SK-N-SH (cell line): ENCODE results near the gene NRBP1. TPM values are rescaled to one million over a fixed set of nuclear protein-coding genes. Genes with fewer than 3 reads are reported as not detected.

Experiments used
- CTCF ChIA-PET: fragments of 300-600, 350-600 bp; formaldehyde crosslinking; extraction: SDS; loops from one replicate; lab custom pipeline; 2021; lab: Yijun Ruan, JAX
- POLR2A ChIA-PET: fragments of 350-600 bp; sonication (Branson Sonifier 250); formaldehyde crosslinking; extraction: SDS; loops from one replicate; lab custom pipeline; 2020; ENCODE audit warnings: antibody characterized with exemption, inconsistent platforms; lab: Yijun Ruan, JAX
- DNase-seq: peaks from one replicate; pipeline ENCODE4 v3.0.0; 2012
- H2AFZ ChIP-seq: fragments of 200-600 bp; sonication (generic); 2 replicates; pipeline ENCODE4 v1.8.1; 2016; ENCODE audit warnings: antibody characterized with exemption, mild to moderate bottlenecking, low read depth
- H3F3A ChIP-seq: fragments of 200-600 bp; sonication (generic); replicated peaks from 2 replicates; pipeline ENCODE3; 2016; ENCODE audit warnings: antibody characterized with exemption, mild to moderate bottlenecking; ENCODE audit not compliant: insufficient read depth
- H3K27ac ChIP-seq, 2 experiments: fragments of 200-500 bp in 1 of 2; fragments of 200-600 bp in 1 of 2; sonication (Bioruptor generic) in 1 of 2; sonication (generic), shearing (Covaris generic) in 1 of 2; 2 replicates each; pipeline versions ENCODE4 v1.5.1 to v1.6.1; 2014 to 2016; ENCODE audit warnings: low read depth in 2 of 2, inconsistent platforms in 1 of 2, low read length in 1 of 2, mild to moderate bottlenecking in 1 of 2, mixed read lengths in 1 of 2
- H3K27me3 ChIP-seq: fragments of 200-600 bp; sonication (generic), shearing (Covaris generic); 2 replicates; pipeline ENCODE4 v1.6.1; 2016; ENCODE audit warnings: mixed run types; ENCODE audit not compliant: insufficient read depth
- H3K36me3 ChIP-seq, 2 experiments: fragments of 200-500 bp in 1 of 2; fragments of 200-600 bp in 1 of 2; sonication (Bioruptor generic) in 1 of 2; sonication (generic) in 1 of 2; replicated peaks in 1 of 2; 2 replicates each; pipeline versions ENCODE3 to v1.5.1; 2014 to 2016; ENCODE audit warnings: low read length in 1 of 2, mild to moderate bottlenecking in 1 of 2; ENCODE audit not compliant: insufficient read depth in 2 of 2, control insufficient read depth in 1 of 2
- H3K4me1 ChIP-seq, 2 experiments: fragments of 200-500 bp in 1 of 2; fragments of 200-600 bp in 1 of 2; sonication (Bioruptor generic) in 1 of 2; sonication (generic), shearing (Covaris generic) in 1 of 2; 2 replicates each; pipeline versions ENCODE4 v1.5.1 to v1.6.1; 2014 to 2016; ENCODE audit warnings: low read depth in 1 of 2, low read length in 1 of 2, mixed run types in 1 of 2; ENCODE audit not compliant: insufficient read depth in 2 of 2, control insufficient read depth in 1 of 2
- H3K4me2 ChIP-seq: fragments of 200-600 bp; sonication (generic), shearing (Covaris generic); 2 replicates; pipeline ENCODE4 v1.6.1; 2017; ENCODE audit warnings: mixed run types
- H3K4me3 ChIP-seq, 2 experiments: fragments of 200-500 bp in 1 of 2; fragments of 200-600 bp in 1 of 2; sonication (Bioruptor generic) in 1 of 2; sonication (generic), shearing (Covaris generic) in 1 of 2; 2 replicates each; pipeline versions ENCODE4 v1.5.1 to v1.8.1; 2014 to 2016; ENCODE audit warnings: low read depth in 2 of 2, inconsistent platforms in 1 of 2, low read length in 1 of 2, mild to moderate bottlenecking in 1 of 2, mixed read lengths in 1 of 2, moderate library complexity in 1 of 2
- H3K79me2 ChIP-seq: fragments of 200-600 bp; sonication (generic); 2 replicates; pipeline ENCODE4 v1.8.1; 2017; ENCODE audit warnings: mild to moderate bottlenecking; ENCODE audit not compliant: insufficient read depth
- H3K9ac ChIP-seq: fragments of 200-600 bp; sonication (generic); 2 replicates; pipeline ENCODE4 v1.6.1; 2017; ENCODE audit warnings: mixed run types
- H3K9me2 ChIP-seq: fragments of 200-600 bp; sonication (generic); 2 replicates; pipeline ENCODE4 v1.6.1; 2017; ENCODE audit warnings: mixed run types
- H3K9me3 ChIP-seq: fragments of 200-600 bp; sonication (generic); 2 replicates; pipeline ENCODE4 v1.6.1; 2017; ENCODE audit warnings: mixed run types, mild to moderate bottlenecking, moderate library complexity
- H4K20me1 ChIP-seq: fragments of 200-600 bp; sonication (generic); 2 replicates; pipeline ENCODE4 v1.6.1; 2017; ENCODE audit warnings: mild to moderate bottlenecking, mixed run types; ENCODE audit not compliant: insufficient read depth
- CTCF ChIP-seq: fragments of 200-600 bp; sonication (generic); IDR thresholded peaks from 2 replicates; pipeline ENCODE4 v1.6.1; 2017; ENCODE audit warnings: antibody characterized with exemption, mild to moderate bottlenecking, moderate library complexity
- EP300 ChIP-seq, 2 experiments: IDR thresholded peaks; 2 replicates each; pipeline versions ENCODE4 v1.4.0 to v1.6.1; 2012; ENCODE audit warnings: borderline replicate concordance in 1 of 2, low read depth in 1 of 2, low read length in 1 of 2
- EZH2phosphoT487 ChIP-seq: fragments of 200-600 bp; sonication (generic); IDR thresholded peaks from 2 replicates; pipeline ENCODE4 v1.6.1; 2017; ENCODE audit warnings: low read depth, mixed run types, mild to moderate bottlenecking, antibody characterized with exemption, moderate library complexity, borderline replicate concordance
- FOSL2 ChIP-seq: IDR thresholded peaks from 2 replicates; pipeline ENCODE4 v1.4.0; 2012; ENCODE audit warnings: low read depth, mild to moderate bottlenecking, moderate library complexity, borderline replicate concordance
- FOXJ3 ChIP-seq: sonication (generic); formaldehyde crosslinking; IDR thresholded peaks from 2 replicates; pipeline ENCODE4 v1.5.1; 2020; ENCODE audit warnings: mild to moderate bottlenecking, missing genetic modification reagents
- FOXM1 ChIP-seq: IDR thresholded peaks from 2 replicates; pipeline ENCODE4 v1.4.0; 2012; ENCODE audit warnings: low read depth, mild to moderate bottlenecking
- GATA2 ChIP-seq: sonication (generic); formaldehyde crosslinking; IDR thresholded peaks from 2 replicates; pipeline ENCODE4 v1.5.0; 2020; ENCODE audit warnings: mild to moderate bottlenecking, missing genetic modification reagents
- JUND ChIP-seq: IDR thresholded peaks from 2 replicates; pipeline ENCODE4 v1.4.0; 2012
- MAX ChIP-seq: IDR thresholded peaks from 2 replicates; pipeline ENCODE4 v1.4.0; 2012; ENCODE audit warnings: low read depth
- MEF2A ChIP-seq: IDR thresholded peaks from 2 replicates; pipeline ENCODE4 v1.4.0; 2012; ENCODE audit warnings: low read depth, borderline replicate concordance
- MXI1 ChIP-seq: IDR thresholded peaks from 2 replicates; pipeline ENCODE4 v1.6.1; 2012; ENCODE audit warnings: mild to moderate bottlenecking, low read depth, low read length, improper control_type of control experiment
- NRF1 ChIP-seq: IDR thresholded peaks from 2 replicates; pipeline ENCODE4 v1.6.1; 2012; ENCODE audit warnings: low read depth, mild to moderate bottlenecking, low read length
- PBX3 ChIP-seq: IDR thresholded peaks from 2 replicates; pipeline ENCODE4; 2012
- POLR2AphosphoS5 ChIP-seq: IDR thresholded peaks from 2 replicates; pipeline ENCODE4 v1.6.1; 2012; ENCODE audit warnings: low read depth, low read length
- RAD21 ChIP-seq: IDR thresholded peaks from 2 replicates; pipeline ENCODE4 v1.6.1; 2012; ENCODE audit warnings: mild to moderate bottlenecking, low read length
- RXRA ChIP-seq: IDR thresholded peaks from 2 replicates; pipeline ENCODE4 v1.4.0; 2012; ENCODE audit warnings: low read depth, mild to moderate bottlenecking, borderline replicate concordance
- SIN3A ChIP-seq: IDR thresholded peaks from 2 replicates; pipeline ENCODE4 v1.6.1; 2012; ENCODE audit warnings: low read depth, mild to moderate bottlenecking, low read length, moderate library complexity, borderline replicate concordance
- SMC3 ChIP-seq: IDR thresholded peaks from 2 replicates; pipeline ENCODE4 v1.6.1; 2012; ENCODE audit warnings: low read depth, low read length, improper control_type of control experiment
- TAF1 ChIP-seq: IDR thresholded peaks from 2 replicates; pipeline ENCODE4 v1.6.1; 2012; ENCODE audit warnings: low read depth, mild to moderate bottlenecking, low read length, moderate library complexity, borderline replicate concordance
- TCF12 ChIP-seq: IDR thresholded peaks from 2 replicates; pipeline ENCODE4 v1.4.0; 2012
- YY1 ChIP-seq: IDR thresholded peaks from 2 replicates; pipeline ENCODE4 v1.4.0; 2012; ENCODE audit warnings: low read depth, mild to moderate bottlenecking
- whole genome bisulfite sequencing: methylation state at CpG from one replicate; pipeline ENCODE4 v1.1.6; 2017; ENCODE audit warnings: low lambda C conversion rate; 5-methylcytosine and 5-hydroxymethylcytosine counted together
- polyA plus RNA-seq, 3 experiments: library from polyadenylated mRNA; depleted of rRNA; stranded (reverse); fragments of >200 nt; gene quantifications; 2 replicates each; pipeline ENCODE4 v1.2.3, GENCODE V29; 2012

The NRBP1 gene
- polyA plus RNA-seq, 1 of the 3 experiments (the other 2 are of a cell fraction), result 182 TPM

GRCh38 chr2:27451095-27451494 is 22.7 kb downstream of the NRBP1 start (continued):
- TF ChIP-seq PBX3 (no peak), SIN3A (no peak)
- TF ChIP-seq, all 33 proteins: peak for 0

- ChIA-PET POLR2A (no interaction called here), CTCF (interaction anchor here (0.9 kb wide), 1 partner anchor 9 kb away, joined by 5 read pairs; no protein-coding TSS in a partner anchor)
- Histone ChIP-seq H3K9me2 (no peaks in the 10 kb centered on the region), H3K9me3 (no peaks in the 10 kb centered on the region), H3K79me2 (no peaks in the 10 kb centered on the region), H3K36me3 (peaks cover 28 to 48% of the 10 kb centered on the region in 2 experiments), H3K4me3 (no peak overlapping the region), H2AFZ (no peak overlapping the region), H3K27ac (no peak overlapping the region), H3K4me2 (no peak overlapping the region), H4K20me1 (no peaks in the 10 kb centered on the region), H3K4me1 (no peaks in the 10 kb centered on the region), H3K27me3 (no peaks in the 10 kb centered on the region), H3K9ac (no peak overlapping the region), H3F3A (no peaks in the 10 kb centered on the region)
- 89% methylated on average over 7 of the region's 7 CpGs for WGBS
- TF ChIP-seq MEF2A (no peak), MXI1 (no peak), SMC3 (no peak), FOXJ3 (CRISPR knock-in tag) (no peak), FOXM1 (no peak), NRF1 (no peak), RXRA (no peak), GATA2 (CRISPR knock-in tag) (no peak), TCF12 (no peak), EZH2phosphoT487 (no peak), RAD21 (no peak), POLR2AphosphoS5 (no peak)
- no peak for DNase-seq
These were observed 25.5 kb downstream of the NRBP1 start for GRCh38 chr2:27453968-27454367.

- no peak for DNase-seq
- TF ChIP-seq RXRA, result no peak
- no peak for TF ChIP-seq JUND
- TF ChIP-seq GATA2 (CRISPR knock-in tag), result no peak
- no peak for TF ChIP-seq MAX
- no peak for TF ChIP-seq TAF1
- TF ChIP-seq SIN3A, result no peak
- TF ChIP-seq CTCF, result no peak
- no peak for TF ChIP-seq FOSL2
- TF ChIP-seq MEF2A, result no peak
- no peak for TF ChIP-seq POLR2AphosphoS5
- no peak for TF ChIP-seq EP300 (IDR thresholded peaks at IDR 0.05; ENCODE audit: borderline replicate concordance in 1 of 2, low read depth in 1 of 2, low read length in 1 of 2)
- no peak for TF ChIP-seq YY1
- no peak for TF ChIP-seq RAD21
- TF ChIP-seq FOXM1, result no peak
- TF ChIP-seq, all 33 proteins: peak for 0
- WGBS, result 90% methylated on average over 7 of the region's 8 CpGs
- ChIA-PET POLR2A (no interaction called here), CTCF (interaction anchor here (0.7 kb wide), 1 partner anchor 53 kb away, joined by 3 read pairs; no protein-coding TSS in a partner anchor)
- Histone ChIP-seq H3K4me3 (no peak overlapping the region), H3K4me1 (no peaks in the 10 kb centered on the region), H3K36me3 (peaks cover 15 to 28% of the 10 kb centered on the region in 2 experiments), H3K27ac (no peak overlapping the region), H3K9ac (no peak overlapping the region), H4K20me1 (no peaks in the 10 kb centered on the region), H3K9me3 (no peaks in the 10 kb centered on the region), H2AFZ (no peak overlapping the region), H3F3A (no peaks in the 10 kb centered on the region), H3K9me2 (no peaks in the 10 kb centered on the region), H3K79me2 (no peaks in the 10 kb centered on the region), H3K4me2 (no peak overlapping the region), H3K27me3 (no peaks in the 10 kb centered on the region)
These were observed 32.7 kb downstream of the NRBP1 start for GRCh38 chr2:27461118-27461517.
